WTC11 (cell line): ENCODE data around the gene POU3F2. TPM values are rescaled to one million over a fixed set of nuclear protein-coding genes. Genes with fewer than 3 reads are reported as not detected.

Experiments used
- ATAC-seq: fragments of 200-7000 bp; cut with Tn5 transposase; 2 replicates; pipeline ENCODE4 v1.10.0; 2021; ENCODE audit warnings: mild to moderate bottlenecking, moderate library complexity
- CTCF ChIA-PET: fragments of 300-600 bp; sonication (Branson Sonifier 250); formaldehyde crosslinking; loops from one replicate; lab custom pipeline; 2021; ENCODE audit warnings: antibody characterized with exemption; lab: Charles Lee
- POLR2A ChIA-PET: fragments of 350-600 bp; sonication (Branson Sonifier 250); formaldehyde crosslinking; loops from one replicate; lab custom pipeline; 2021; ENCODE audit warnings: antibody characterized with exemption; lab: Charles Lee
- DNase-seq: peaks from one replicate; pipeline ENCODE4 v3.0.0; 2021; ENCODE audit warnings: low spot score
- H3K27ac Mint-ChIP-seq: 2 replicates; pipeline ENCODE4 v1.8.0; 2021; ENCODE audit warnings: mixed read lengths
- H3K27me3 Mint-ChIP-seq: 2 replicates; pipeline ENCODE4 v1.8.0; 2021; ENCODE audit warnings: low read depth, mild to moderate bottlenecking, moderate library complexity, mixed read lengths
- H3K36me3 Mint-ChIP-seq: 2 replicates; pipeline ENCODE4 v1.8.0; 2021; ENCODE audit warnings: mixed read lengths
- H3K4me1 Mint-ChIP-seq: 2 replicates; pipeline ENCODE4 v1.8.0; 2022; ENCODE audit warnings: mixed read lengths
- H3K4me3 Mint-ChIP-seq: 2 replicates; pipeline ENCODE4 v1.8.0; 2021; ENCODE audit warnings: mild to moderate bottlenecking, moderate library complexity, mixed read lengths
- H3K9me3 Mint-ChIP-seq: 2 replicates; pipeline ENCODE4 v1.8.0; 2021; ENCODE audit warnings: mixed read lengths
- CBFB ChIP-seq: sonication (generic); formaldehyde crosslinking; IDR thresholded peaks from 2 replicates; pipeline ENCODE4 v1.8.1; 2022; ENCODE audit warnings: mild to moderate bottlenecking, low read depth, missing genetic modification reagents
- EMX1 ChIP-seq: fragments of 250-450 bp; sonication (Bioruptor Pico); IDR thresholded peaks from 2 replicates; pipeline ENCODE4 v1.8.0; 2021; ENCODE audit warnings: mild to moderate bottlenecking
- ESRRA ChIP-seq: sonication (generic); formaldehyde crosslinking; IDR thresholded peaks from 2 replicates; pipeline ENCODE4 v1.8.1; 2022; ENCODE audit warnings: mild to moderate bottlenecking, missing genetic modification reagents, borderline replicate concordance
- HMGA2 ChIP-seq: fragments of 250-450 bp; sonication (Bioruptor Pico); IDR thresholded peaks from 2 replicates; pipeline ENCODE4 v1.4.0; 2021; ENCODE audit warnings: mild to moderate bottlenecking, moderate library complexity
- JAZF1 ChIP-seq: fragments of 250-450 bp; sonication (Bioruptor Pico); IDR thresholded peaks from 2 replicates; pipeline ENCODE4 v1.9.0; 2021; ENCODE audit warnings: moderate library complexity, mild to moderate bottlenecking, inconsistent platforms
- PRRX2 ChIP-seq: fragments of 250-450 bp; sonication (Bioruptor Pico); IDR thresholded peaks from 2 replicates; pipeline ENCODE4 v1.8.0; 2021; ENCODE audit warnings: mild to moderate bottlenecking
- ZNF232 ChIP-seq: sonication (generic); formaldehyde crosslinking; IDR thresholded peaks from 2 replicates; pipeline ENCODE4 v1.8.0; 2022; ENCODE audit warnings: mild to moderate bottlenecking, missing genetic modification reagents
- ZNF416 ChIP-seq: fragments of 250-450 bp; sonication (Bioruptor Pico); IDR thresholded peaks from 2 replicates; pipeline ENCODE4 v1.9.0; 2021; ENCODE audit warnings: mild to moderate bottlenecking, inconsistent platforms
- ZNF423 ChIP-seq: fragments of 250-450 bp; sonication (Bioruptor Pico); IDR thresholded peaks from 2 replicates; pipeline ENCODE4 v2.1.2; 2022; ENCODE audit warnings: mild to moderate bottlenecking, moderate library complexity
- total RNA-seq: library from RNA; stranded (reverse); gene quantifications from 3 replicates; pipeline ENCODE4 v1.2.3, GENCODE V29; 2021
- TF ChIP-seq, protein P1 (sequence below): sonication (generic); formaldehyde crosslinking; IDR thresholded peaks from 2 replicates; pipeline ENCODE4 v1.8.1; 2023; ENCODE audit warnings: mild to moderate bottlenecking, missing genetic modification reagents
- TF ChIP-seq, protein P2 (sequence below): sonication (generic); formaldehyde crosslinking; conservative IDR thresholded peaks from 2 replicates; pipeline ENCODE4 v1.8.1; 2023; ENCODE audit warnings: mild to moderate bottlenecking, low read depth, missing genetic modification reagents, moderate library complexity
- TF ChIP-seq, protein P3 (sequence below): sonication (generic); formaldehyde crosslinking; IDR thresholded peaks from 2 replicates; pipeline ENCODE4 v1.8.1; 2023; ENCODE audit warnings: mild to moderate bottlenecking, missing genetic modification reagents, borderline replicate concordance
- TF ChIP-seq, protein P4 (sequence below): sonication (generic); formaldehyde crosslinking; IDR thresholded peaks from 2 replicates; pipeline ENCODE4 v1.8.0; 2022; ENCODE audit warnings: missing genetic modification reagents
- TF ChIP-seq, protein P5 (sequence below): sonication (generic); formaldehyde crosslinking; IDR thresholded peaks from 2 replicates; pipeline ENCODE4 v1.8.0; 2023; ENCODE audit warnings: mild to moderate bottlenecking, missing genetic modification reagents
- TF ChIP-seq, protein P6 (sequence below): sonication (generic); formaldehyde crosslinking; IDR thresholded peaks from 2 replicates; pipeline ENCODE4 v1.8.1; 2023; ENCODE audit warnings: mild to moderate bottlenecking, missing genetic modification reagents, moderate library complexity
- TF ChIP-seq, protein P7 (sequence below): fragments of 250-450 bp; sonication (Bioruptor Pico); IDR thresholded peaks from 2 replicates; pipeline ENCODE4 v1.8.0; 2021; ENCODE audit warnings: mild to moderate bottlenecking

Gene POU3F2
- total RNA-seq, 1 experiment from 2014 or later = 0.07 TPM

DNA sequence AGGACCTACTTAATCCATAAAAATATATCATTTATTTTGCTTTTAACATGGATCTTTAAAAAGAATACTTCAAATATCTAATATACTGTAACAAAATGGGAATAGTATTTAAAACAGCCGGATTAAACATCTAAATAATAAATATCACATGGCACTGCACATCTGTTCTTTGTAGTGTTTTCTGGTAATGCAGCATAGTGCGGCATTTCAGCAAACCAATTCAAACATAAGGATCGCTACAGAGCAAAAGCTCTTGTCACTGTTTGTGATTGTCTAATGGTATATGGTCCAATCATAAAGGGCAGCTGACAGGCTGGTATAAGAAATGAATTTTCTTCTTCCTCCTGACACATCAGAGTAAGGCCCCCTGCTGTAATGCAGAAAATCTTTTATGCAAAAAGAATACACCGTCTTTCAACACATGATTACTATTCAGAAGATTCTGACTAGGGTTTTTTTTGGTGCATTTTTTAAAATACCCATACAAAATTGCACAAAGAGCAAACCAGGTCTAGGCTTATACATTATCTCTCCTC lies 40.0 kb upstream of the POU3F2 start (continued):
- TF ChIP-seq, protein P1, sequence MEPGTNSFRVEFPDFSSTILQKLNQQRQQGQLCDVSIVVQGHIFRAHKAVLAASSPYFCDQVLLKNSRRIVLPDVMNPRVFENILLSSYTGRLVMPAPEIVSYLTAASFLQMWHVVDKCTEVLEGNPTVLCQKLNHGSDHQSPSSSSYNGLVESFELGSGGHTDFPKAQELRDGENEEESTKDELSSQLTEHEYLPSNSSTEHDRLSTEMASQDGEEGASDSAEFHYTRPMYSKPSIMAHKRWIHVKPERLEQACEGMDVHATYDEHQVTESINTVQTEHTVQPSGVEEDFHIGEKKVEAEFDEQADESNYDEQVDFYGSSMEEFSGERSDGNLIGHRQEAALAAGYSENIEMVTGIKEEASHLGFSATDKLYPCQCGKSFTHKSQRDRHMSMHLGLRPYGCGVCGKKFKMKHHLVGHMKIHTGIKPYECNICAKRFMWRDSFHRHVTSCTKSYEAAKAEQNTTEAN (CRISPR knock-in tag) = no peak

DNA sequence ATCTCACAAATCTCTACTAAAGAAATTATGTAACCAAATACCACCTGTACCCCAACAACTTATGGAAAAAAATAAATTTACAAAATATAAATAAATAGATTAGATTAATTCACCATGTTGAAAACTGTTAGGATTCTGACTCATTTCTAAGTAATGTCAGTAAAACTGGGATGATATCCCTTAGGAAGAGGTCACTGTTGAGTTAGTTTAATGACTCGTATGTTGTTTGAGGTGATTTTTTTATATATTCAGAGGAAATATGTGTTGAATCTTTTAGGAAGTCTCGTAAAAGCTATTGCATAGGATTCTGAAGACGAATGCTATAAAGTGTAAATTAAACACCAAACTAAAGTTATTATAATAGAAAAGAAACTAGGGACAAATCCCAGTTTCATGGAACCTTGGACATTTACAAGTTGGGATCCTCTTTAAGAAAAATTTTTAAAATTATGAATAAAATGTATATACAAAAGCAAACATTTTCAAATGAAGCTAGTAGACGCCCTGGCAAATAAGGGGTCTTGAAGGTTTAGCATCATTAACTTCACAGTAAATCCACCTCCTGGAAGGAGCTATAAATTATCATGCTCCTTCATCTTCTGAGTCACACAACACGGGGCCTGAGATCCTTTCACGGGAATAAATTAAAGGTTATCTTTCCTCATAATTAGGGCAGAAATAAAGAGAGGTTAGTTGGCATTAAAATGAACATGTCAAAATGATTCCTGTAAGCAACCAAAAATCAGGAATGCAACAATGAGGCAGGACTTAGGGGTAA lies 37.0 kb upstream of the POU3F2 start:
- Mint-ChIP-seq H3K36me3 (no peaks in the 10 kb centered on the region), H3K4me1 (no peaks in the 10 kb centered on the region), H3K9me3 (peaks cover 2% of the 10 kb centered on the region; the same call in 1 of the 2 replicates), H3K4me3 (no peak overlapping the region), H3K27ac (no peak overlapping the region), H3K27me3 (no peaks in the 10 kb centered on the region)
- POLR2A ChIA-PET = no interaction called here
- DNase-seq (no peak), ATAC-seq (no peak)
- CTCF ChIA-PET = interaction anchor here (1.6 kb wide), 1 partner anchor 28 kb away, joined by 4 read pairs; no protein-coding TSS in a partner anchor
- TF ChIP-seq, protein P2, sequence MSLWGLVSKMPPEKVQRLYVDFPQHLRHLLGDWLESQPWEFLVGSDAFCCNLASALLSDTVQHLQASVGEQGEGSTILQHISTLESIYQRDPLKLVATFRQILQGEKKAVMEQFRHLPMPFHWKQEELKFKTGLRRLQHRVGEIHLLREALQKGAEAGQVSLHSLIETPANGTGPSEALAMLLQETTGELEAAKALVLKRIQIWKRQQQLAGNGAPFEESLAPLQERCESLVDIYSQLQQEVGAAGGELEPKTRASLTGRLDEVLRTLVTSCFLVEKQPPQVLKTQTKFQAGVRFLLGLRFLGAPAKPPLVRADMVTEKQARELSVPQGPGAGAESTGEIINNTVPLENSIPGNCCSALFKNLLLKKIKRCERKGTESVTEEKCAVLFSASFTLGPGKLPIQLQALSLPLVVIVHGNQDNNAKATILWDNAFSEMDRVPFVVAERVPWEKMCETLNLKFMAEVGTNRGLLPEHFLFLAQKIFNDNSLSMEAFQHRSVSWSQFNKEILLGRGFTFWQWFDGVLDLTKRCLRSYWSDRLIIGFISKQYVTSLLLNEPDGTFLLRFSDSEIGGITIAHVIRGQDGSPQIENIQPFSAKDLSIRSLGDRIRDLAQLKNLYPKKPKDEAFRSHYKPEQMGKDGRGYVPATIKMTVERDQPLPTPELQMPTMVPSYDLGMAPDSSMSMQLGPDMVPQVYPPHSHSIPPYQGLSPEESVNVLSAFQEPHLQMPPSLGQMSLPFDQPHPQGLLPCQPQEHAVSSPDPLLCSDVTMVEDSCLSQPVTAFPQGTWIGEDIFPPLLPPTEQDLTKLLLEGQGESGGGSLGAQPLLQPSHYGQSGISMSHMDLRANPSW (CRISPR knock-in tag) = no peak
- TF ChIP-seq, protein P3, sequence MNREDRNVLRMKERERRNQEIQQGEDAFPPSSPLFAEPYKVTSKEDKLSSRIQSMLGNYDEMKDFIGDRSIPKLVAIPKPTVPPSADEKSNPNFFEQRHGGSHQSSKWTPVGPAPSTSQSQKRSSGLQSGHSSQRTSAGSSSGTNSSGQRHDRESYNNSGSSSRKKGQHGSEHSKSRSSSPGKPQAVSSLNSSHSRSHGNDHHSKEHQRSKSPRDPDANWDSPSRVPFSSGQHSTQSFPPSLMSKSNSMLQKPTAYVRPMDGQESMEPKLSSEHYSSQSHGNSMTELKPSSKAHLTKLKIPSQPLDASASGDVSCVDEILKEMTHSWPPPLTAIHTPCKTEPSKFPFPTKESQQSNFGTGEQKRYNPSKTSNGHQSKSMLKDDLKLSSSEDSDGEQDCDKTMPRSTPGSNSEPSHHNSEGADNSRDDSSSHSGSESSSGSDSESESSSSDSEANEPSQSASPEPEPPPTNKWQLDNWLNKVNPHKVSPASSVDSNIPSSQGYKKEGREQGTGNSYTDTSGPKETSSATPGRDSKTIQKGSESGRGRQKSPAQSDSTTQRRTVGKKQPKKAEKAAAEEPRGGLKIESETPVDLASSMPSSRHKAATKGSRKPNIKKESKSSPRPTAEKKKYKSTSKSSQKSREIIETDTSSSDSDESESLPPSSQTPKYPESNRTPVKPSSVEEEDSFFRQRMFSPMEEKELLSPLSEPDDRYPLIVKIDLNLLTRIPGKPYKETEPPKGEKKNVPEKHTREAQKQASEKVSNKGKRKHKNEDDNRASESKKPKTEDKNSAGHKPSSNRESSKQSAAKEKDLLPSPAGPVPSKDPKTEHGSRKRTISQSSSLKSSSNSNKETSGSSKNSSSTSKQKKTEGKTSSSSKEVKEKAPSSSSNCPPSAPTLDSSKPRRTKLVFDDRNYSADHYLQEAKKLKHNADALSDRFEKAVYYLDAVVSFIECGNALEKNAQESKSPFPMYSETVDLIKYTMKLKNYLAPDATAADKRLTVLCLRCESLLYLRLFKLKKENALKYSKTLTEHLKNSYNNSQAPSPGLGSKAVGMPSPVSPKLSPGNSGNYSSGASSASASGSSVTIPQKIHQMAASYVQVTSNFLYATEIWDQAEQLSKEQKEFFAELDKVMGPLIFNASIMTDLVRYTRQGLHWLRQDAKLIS (CRISPR knock-in tag) = no peak
- TF ChIP-seq, protein P4, sequence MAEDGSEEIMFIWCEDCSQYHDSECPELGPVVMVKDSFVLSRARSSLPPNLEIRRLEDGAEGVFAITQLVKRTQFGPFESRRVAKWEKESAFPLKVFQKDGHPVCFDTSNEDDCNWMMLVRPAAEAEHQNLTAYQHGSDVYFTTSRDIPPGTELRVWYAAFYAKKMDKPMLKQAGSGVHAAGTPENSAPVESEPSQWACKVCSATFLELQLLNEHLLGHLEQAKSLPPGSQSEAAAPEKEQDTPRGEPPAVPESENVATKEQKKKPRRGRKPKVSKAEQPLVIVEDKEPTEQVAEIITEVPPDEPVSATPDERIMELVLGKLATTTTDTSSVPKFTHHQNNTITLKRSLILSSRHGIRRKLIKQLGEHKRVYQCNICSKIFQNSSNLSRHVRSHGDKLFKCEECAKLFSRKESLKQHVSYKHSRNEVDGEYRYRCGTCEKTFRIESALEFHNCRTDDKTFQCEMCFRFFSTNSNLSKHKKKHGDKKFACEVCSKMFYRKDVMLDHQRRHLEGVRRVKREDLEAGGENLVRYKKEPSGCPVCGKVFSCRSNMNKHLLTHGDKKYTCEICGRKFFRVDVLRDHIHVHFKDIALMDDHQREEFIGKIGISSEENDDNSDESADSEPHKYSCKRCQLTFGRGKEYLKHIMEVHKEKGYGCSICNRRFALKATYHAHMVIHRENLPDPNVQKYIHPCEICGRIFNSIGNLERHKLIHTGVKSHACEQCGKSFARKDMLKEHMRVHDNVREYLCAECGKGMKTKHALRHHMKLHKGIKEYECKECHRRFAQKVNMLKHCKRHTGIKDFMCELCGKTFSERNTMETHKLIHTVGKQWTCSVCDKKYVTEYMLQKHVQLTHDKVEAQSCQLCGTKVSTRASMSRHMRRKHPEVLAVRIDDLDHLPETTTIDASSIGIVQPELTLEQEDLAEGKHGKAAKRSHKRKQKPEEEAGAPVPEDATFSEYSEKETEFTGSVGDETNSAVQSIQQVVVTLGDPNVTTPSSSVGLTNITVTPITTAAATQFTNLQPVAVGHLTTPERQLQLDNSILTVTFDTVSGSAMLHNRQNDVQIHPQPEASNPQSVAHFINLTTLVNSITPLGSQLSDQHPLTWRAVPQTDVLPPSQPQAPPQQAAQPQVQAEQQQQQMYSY (CRISPR knock-in tag) = no peak
- no peak for TF ChIP-seq EMX1 (CRISPR knock-in tag)
- TF ChIP-seq ZNF416 (CRISPR knock-in tag) = no peak
- TF ChIP-seq JAZF1 (CRISPR knock-in tag) = no peak
- no peak for TF ChIP-seq HMGA2 (CRISPR knock-in tag)
- TF ChIP-seq, protein P1 (CRISPR knock-in tag) = no peak
- TF ChIP-seq CBFB (CRISPR knock-in tag) = no peak
- no peak for TF ChIP-seq ESRRA
- no peak for TF ChIP-seq ZNF423 (CRISPR knock-in tag)
- TF ChIP-seq, protein P5, sequence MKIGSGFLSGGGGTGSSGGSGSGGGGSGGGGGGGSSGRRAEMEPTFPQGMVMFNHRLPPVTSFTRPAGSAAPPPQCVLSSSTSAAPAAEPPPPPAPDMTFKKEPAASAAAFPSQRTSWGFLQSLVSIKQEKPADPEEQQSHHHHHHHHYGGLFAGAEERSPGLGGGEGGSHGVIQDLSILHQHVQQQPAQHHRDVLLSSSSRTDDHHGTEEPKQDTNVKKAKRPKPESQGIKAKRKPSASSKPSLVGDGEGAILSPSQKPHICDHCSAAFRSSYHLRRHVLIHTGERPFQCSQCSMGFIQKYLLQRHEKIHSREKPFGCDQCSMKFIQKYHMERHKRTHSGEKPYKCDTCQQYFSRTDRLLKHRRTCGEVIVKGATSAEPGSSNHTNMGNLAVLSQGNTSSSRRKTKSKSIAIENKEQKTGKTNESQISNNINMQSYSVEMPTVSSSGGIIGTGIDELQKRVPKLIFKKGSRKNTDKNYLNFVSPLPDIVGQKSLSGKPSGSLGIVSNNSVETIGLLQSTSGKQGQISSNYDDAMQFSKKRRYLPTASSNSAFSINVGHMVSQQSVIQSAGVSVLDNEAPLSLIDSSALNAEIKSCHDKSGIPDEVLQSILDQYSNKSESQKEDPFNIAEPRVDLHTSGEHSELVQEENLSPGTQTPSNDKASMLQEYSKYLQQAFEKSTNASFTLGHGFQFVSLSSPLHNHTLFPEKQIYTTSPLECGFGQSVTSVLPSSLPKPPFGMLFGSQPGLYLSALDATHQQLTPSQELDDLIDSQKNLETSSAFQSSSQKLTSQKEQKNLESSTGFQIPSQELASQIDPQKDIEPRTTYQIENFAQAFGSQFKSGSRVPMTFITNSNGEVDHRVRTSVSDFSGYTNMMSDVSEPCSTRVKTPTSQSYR (CRISPR knock-in tag) = no peak
- TF ChIP-seq, protein P6, sequence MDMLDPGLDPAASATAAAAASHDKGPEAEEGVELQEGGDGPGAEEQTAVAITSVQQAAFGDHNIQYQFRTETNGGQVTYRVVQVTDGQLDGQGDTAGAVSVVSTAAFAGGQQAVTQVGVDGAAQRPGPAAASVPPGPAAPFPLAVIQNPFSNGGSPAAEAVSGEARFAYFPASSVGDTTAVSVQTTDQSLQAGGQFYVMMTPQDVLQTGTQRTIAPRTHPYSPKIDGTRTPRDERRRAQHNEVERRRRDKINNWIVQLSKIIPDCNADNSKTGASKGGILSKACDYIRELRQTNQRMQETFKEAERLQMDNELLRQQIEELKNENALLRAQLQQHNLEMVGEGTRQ (CRISPR knock-in tag) = no peak
- TF ChIP-seq PRRX2 (CRISPR knock-in tag) = no peak
- TF ChIP-seq, protein P7, sequence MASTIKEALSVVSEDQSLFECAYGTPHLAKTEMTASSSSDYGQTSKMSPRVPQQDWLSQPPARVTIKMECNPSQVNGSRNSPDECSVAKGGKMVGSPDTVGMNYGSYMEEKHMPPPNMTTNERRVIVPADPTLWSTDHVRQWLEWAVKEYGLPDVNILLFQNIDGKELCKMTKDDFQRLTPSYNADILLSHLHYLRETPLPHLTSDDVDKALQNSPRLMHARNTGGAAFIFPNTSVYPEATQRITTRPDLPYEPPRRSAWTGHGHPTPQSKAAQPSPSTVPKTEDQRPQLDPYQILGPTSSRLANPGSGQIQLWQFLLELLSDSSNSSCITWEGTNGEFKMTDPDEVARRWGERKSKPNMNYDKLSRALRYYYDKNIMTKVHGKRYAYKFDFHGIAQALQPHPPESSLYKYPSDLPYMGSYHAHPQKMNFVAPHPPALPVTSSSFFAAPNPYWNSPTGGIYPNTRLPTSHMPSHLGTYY (CRISPR knock-in tag) = no peak
- no peak for TF ChIP-seq ZNF232 (CRISPR knock-in tag)
